ENCODE measurements around the gene FCHSD1.

The FCHSD1 gene

DNA sequence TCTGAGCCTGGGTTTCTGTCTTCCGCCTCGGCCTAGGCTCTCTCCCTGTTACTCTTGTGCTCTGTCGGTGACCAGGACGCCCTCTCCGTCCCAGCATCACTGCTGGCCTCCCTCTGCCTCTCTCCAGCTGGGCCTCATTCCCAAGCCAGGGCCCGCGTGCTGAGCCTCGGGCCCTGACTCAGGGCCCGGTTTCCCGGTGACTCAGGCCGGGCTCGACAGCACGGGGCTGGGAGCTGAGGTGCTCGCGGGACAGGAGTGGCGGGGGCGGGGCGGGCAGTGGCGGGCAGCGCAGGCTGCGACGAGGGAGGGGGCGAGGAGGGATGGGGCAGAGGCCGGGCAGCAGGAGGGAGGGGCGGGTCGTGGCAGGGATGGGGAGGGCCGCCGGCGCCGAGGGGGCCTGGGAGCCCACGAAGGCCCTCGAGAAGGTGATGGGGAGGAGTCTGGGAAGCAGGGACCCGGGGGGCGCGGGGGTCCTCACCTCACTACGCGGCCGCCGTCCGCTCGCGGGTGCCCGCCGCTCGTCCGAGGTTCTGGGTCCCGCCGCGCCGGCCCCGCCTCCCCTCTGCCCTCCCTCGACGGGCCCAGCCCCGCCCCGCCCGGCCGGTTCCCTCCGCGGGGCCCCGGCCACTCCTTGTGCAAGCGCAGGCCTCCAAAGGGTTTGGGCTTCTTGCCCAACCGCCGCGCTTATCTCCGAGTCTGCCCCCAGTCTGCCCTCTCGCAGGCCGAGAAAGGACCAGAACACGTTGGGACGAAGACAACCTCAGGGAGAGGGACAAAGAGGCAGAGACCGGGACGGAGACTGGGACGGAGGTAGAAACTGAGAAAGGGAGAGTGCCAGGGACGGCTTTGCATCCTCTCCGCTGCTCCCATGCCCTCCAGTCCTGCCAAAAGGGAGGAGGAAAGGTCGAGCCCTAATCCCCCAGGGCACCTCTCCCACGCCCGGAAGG is 30.8 kb upstream of the FCHSD1 start, which contains the start of gene ARAP3:
Gene ARAP3 (minus strand): TSS at position 536 of the 947 bp plus-strand sequence. CDS start 1,744 bp downstream, outside the sequence.
- TF ChIP-seq, protein P1, sequence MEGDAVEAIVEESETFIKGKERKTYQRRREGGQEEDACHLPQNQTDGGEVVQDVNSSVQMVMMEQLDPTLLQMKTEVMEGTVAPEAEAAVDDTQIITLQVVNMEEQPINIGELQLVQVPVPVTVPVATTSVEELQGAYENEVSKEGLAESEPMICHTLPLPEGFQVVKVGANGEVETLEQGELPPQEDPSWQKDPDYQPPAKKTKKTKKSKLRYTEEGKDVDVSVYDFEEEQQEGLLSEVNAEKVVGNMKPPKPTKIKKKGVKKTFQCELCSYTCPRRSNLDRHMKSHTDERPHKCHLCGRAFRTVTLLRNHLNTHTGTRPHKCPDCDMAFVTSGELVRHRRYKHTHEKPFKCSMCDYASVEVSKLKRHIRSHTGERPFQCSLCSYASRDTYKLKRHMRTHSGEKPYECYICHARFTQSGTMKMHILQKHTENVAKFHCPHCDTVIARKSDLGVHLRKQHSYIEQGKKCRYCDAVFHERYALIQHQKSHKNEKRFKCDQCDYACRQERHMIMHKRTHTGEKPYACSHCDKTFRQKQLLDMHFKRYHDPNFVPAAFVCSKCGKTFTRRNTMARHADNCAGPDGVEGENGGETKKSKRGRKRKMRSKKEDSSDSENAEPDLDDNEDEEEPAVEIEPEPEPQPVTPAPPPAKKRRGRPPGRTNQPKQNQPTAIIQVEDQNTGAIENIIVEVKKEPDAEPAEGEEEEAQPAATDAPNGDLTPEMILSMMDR (IDR thresholded peaks at IDR 0.05; ENCODE audit: low read length, missing control alignments): no peak
- DNase-seq (ENCODE audit: low read depth): peak; percentile 90
- H3K4me3 ChIP-seq (replicated peaks; ENCODE audit: low read depth, low read length): peak within 1 kb of the TSS; percentile 67

DNA sequence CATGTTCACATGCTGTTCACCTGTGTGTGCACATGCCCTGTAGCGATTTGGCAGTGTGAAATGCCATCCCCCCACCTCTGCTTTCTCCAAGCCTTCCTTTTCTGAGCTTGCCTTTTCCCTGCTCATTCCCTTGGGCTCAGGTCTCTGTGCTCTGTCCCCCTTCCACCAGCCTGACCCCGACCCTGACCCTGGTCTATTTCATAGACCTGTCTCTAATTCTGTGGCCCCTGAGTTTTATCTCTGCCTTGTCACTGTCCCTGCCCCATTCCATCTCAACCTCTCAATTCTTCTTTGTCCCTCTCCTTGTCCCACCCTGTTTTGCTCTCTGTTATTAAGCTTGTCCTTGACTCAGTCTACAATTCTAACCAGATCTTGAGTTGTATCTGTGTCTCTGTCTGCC is 30.1 kb upstream of the FCHSD1 start:
- TF ChIP-seq, protein P1 (IDR thresholded peaks at IDR 0.05; ENCODE audit: low read length, missing control alignments): no peak
- H3K4me3 ChIP-seq (replicated peaks; ENCODE audit: low read depth, low read length): peak overlapping the region; percentile 67

DNA sequence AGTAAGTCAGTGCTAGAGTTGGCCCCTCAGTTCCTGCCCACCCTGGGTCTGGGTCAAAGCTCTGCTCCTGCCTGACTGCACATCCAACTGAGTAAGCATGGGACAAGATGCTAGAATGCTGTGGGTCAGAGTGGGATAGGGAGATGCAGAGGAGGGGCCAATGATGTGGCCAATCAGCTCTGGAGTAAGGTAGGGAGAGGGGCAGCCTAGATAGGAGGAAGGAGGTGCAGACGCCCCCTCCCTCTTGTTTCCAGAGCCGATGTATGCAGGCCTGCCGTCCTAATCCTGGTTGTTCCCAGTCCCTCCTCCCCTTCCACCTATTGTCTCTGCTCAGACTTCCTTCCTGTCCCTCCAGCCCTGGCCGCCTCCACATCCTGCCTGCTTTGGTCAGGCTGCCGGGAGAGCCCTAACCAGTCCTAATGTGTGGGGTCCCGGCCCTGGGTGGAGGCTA is 29.6 kb upstream of the FCHSD1 start:
- DNase-seq (ENCODE audit: low read depth): peak; percentile 92
- TF ChIP-seq, protein P1 (IDR thresholded peaks at IDR 0.05; ENCODE audit: low read length, missing control alignments): no peak
- H3K4me3 ChIP-seq (replicated peaks; ENCODE audit: low read depth, low read length): peak overlapping the region; percentile 67

More for the DNA sequence above, 30.1 kb upstream of the FCHSD1 start:
- DNase-seq (ENCODE audit: low read depth): no peak

DNA sequence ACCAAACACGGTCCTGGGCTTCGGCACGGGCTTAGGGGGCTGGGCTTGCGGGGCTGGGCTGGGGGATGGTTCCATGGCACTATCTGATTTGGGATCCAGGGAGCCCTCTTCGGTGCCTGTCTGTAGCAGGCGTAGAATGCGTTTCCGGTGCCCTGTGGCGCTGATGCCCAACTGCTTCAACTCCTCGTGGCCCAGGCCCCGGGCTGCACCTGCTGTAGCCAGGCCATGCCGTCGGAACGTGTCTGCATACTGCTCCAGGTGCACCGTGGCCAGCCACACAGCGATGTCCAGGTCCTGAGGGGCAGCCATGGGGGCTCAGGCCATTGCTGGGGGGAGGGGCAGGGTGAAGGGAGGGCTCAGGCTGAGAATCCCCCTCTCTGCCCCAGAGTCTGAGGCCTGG is 29.0 kb upstream of the FCHSD1 start:
- no peak for DNase-seq (ENCODE audit: low read depth)
- peak overlapping the region; percentile 67 for H3K4me3 ChIP-seq (replicated peaks; ENCODE audit: low read depth, low read length)
- TF ChIP-seq, protein P1 (IDR thresholded peaks at IDR 0.05; ENCODE audit: low read length, missing control alignments): no peak

DNA sequence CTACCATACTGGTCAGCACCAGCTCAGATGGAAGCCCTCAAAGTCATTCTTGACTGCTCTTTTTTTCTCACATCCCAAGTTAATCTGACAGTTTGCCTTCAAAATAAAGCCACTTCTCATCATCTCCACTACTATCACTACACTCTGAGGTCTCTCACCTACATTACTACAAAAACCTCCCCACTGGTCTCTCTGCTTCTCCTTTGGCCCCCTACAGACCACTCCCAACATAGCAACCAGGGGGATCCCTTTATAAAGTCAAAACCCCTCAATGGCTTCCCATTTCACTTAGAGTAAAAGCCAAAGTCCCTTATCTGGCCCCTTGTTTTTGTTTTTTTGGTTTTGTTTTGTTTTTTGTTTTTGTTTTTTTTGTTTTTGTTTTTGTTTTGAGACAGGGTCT is 26.2 kb upstream of the FCHSD1 start:
- TF ChIP-seq, protein P1 (IDR thresholded peaks at IDR 0.05; ENCODE audit: low read length, missing control alignments): peak; percentile 24
- no peak overlapping the region for H3K4me3 ChIP-seq (replicated peaks; ENCODE audit: low read depth, low read length)
- DNase-seq (ENCODE audit: low read depth): no peak

DNA sequence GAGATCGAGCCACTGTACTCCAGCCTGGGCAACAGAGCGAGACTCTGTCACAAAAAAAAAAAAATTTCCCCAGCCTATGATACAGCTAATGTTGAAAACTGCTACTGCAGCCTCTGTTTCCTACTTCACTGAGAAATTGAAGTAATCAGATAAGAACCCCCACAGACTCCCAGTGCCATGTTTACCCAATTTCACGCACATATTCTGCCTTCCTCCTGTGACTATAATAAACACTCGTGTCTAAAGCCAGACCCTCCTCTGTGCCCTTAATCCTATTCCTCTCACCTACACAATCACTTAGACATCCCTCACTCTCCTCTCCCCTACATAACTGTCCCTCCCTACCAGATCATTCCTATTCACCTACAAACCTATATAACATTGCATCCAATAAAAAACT is 24.5 kb upstream of the FCHSD1 start:
- TF ChIP-seq, protein P1 (IDR thresholded peaks at IDR 0.05; ENCODE audit: low read length, missing control alignments): no peak
- no peak overlapping the region for H3K4me3 ChIP-seq (replicated peaks; ENCODE audit: low read depth, low read length)
- no peak for DNase-seq (ENCODE audit: low read depth)

All from fibroblast of pulmonary artery (primary cell).